Right lobe of liver (tissue), 6 donors: ENCODE measurements around the gene ARNT2. TPM values are rescaled to one million over a fixed set of nuclear protein-coding genes. Genes with fewer than 3 reads are reported as not detected.

ENCODE experiments used
- ATAC-seq, 4 donors: fragments of 200-7000 bp; cut with Tn5 transposase; one replicate each; pipeline ENCODE4 v1.9.1; 2020; ENCODE audit warnings: mild to moderate bottlenecking in 4 of 4, moderate library complexity in 4 of 4
- DNase-seq, 3 donors: peaks; one replicate each; pipeline ENCODE4 v3.0.0-alpha.2; 2020
- H3K27ac ChIP-seq, 3 donors: fragments of 200-600 bp; one replicate each; pipeline ENCODE4 v1.8.0; 2022
- H3K27me3 ChIP-seq, 2 donors: fragments of 200-600 bp; one replicate each; pipeline ENCODE4 v1.8.0; 2022
- H3K36me3 ChIP-seq, 4 donors: fragments of 200-600 bp; sonication (generic) in 1 of 4; one replicate each; pipeline versions ENCODE4 v1.5.1 to v1.8.0; 2017 to 2022; ENCODE audit warnings: control low read depth in 1 of 4
- H3K4me1 ChIP-seq, 4 donors: fragments of 200-600 bp; sonication (generic) in 1 of 4; one replicate each; pipeline versions ENCODE4 v1.5.1 to v1.8.0; 2017 to 2022; ENCODE audit warnings: control low read depth in 1 of 4
- H3K4me3 ChIP-seq, 3 donors: fragments of 200-600 bp; one replicate each; pipeline ENCODE4 v1.8.0; 2022
- H3K9me3 ChIP-seq, 4 donors: fragments of 200-600 bp; sonication (generic) in 1 of 4; one replicate each; pipeline versions ENCODE4 v1.5.1 to v1.8.0; 2017 to 2022; ENCODE audit warnings: control low read depth in 1 of 4
- POLR2A ChIP-seq: fragments of 450-650 bp; IDR thresholded peaks from one replicate; pipeline ENCODE4 v1.6.1; 2017; ENCODE audit warnings: antibody characterized with exemption, mild to moderate bottlenecking
- WGBS: methylation state at CpG from one replicate; pipeline ENCODE4 v1.1.6; 2018; ENCODE audit warnings: low coverage, low lambda C conversion rate; ENCODE audit not compliant: insufficient coverage; ENCODE audit errors: missing lambda C conversion rate; 5-methylcytosine and 5-hydroxymethylcytosine counted together
- intact Hi-C, 2 donors: fragments of 100-400 bp; cut with DNase I; formaldehyde crosslinking; loops; one replicate each; pipeline versions ENCODE4 v1.11.2 to v1.14.1; 2022
- total RNA-seq, 6 experiments: library from RNA; depleted of rRNA in 2 of 6; stranded (reverse); fragments of >200 nt in 2 of 6; fragmentation: NEBNext Ultra II Directional in 3 of 6; extraction: Animal tissue kit (Norgen Biotek cat#: 25700) in 3 of 6; gene quantifications; one replicate each; pipeline versions ENCODE4 v1.1.0 to v1.2.4, GENCODE V29; 2016 to 2023
- TF ChIP-seq, protein P1 (sequence below), 4 donors: fragments of 200-600 bp in 3 of 4; fragments of 450-650 bp in 1 of 4; IDR thresholded peaks; one replicate each; pipeline versions ENCODE4 v1.5.1 to v1.8.0; 2016 to 2022; ENCODE audit warnings: antibody characterized with exemption in 4 of 4, mild to moderate bottlenecking in 2 of 4
- donor health status: DM: no; HTN: yes; CAD: no.
- donor health status: DM: no; HTN: no; CAD: no.
- donor health status: DM: no; HTN: no; CAD: no.
- donor health status: DM: no; HTN: yes; CAD: no.
- donor health status: DM: no; HTN: yes; CAD: no.

The ARNT2 gene
- total RNA-seq, 6 experiments from 2014 or later: 0.12 to 1.3 (median 0.46) TPM

DNA sequence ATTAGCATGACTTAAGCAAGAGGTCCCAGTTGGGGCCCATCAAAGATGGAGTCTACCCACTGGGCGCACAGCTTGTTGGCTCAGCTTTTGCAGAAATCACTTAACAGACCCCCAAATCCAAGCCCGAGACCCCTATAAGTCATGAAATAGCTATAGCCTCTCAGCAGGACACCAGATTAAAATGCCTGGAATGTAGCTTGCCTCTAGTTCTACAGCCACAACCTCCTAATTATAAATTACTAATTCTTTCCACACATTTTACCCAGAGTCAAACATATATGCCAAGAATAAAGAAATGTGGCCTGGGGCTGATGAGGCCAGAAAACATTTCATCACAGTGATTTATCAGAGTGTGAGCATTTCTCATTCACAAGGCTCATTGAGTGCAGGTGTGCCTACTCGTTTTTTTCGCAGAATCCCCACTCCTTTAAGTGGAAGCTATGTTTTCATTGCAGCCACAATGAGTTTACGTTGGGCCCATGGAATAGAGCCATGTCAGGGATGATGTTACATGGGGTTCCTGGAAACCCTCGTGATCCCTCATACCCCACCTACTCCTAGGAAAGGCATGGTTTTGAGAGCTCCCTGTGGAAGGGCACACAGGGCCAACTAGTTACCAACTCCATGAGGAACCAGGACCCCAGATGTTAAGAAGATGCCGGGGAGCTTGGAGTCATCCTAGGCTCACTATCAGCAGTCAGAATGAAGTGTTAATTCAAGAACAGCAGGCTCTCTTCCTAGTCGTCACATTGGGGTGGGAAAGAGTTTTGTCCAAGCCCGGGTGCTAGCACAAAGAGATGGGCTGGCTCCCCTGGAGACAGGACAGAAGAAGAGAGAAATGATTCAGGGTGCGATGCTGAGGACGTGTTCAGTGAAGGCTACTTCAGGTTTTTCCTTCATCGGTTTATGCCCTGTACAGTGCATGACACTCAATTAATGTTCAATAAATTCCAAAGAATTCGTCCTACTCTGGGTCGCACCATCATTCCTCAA is 200.7 kb downstream of the ARNT2 start:
- WGBS: 87% methylated on average over 10 of the region's 14 CpGs
- H3K27me3 ChIP-seq: no peaks in the 10 kb centered on the region
- no peak overlapping the region for H3K4me3 ChIP-seq
- no peak for DNase-seq
- intact Hi-C loops: no loop called here
- peaks cover 0 to 22% (median 10%) of the 10 kb centered on the region in 4 donors for H3K4me1 ChIP-seq
- no peak overlapping the region for H3K27ac ChIP-seq
- no peaks in the 10 kb centered on the region for H3K36me3 ChIP-seq
- H3K9me3 ChIP-seq: no peaks in the 10 kb centered on the region
- ATAC-seq: no peak
- TF ChIP-seq, protein P1, sequence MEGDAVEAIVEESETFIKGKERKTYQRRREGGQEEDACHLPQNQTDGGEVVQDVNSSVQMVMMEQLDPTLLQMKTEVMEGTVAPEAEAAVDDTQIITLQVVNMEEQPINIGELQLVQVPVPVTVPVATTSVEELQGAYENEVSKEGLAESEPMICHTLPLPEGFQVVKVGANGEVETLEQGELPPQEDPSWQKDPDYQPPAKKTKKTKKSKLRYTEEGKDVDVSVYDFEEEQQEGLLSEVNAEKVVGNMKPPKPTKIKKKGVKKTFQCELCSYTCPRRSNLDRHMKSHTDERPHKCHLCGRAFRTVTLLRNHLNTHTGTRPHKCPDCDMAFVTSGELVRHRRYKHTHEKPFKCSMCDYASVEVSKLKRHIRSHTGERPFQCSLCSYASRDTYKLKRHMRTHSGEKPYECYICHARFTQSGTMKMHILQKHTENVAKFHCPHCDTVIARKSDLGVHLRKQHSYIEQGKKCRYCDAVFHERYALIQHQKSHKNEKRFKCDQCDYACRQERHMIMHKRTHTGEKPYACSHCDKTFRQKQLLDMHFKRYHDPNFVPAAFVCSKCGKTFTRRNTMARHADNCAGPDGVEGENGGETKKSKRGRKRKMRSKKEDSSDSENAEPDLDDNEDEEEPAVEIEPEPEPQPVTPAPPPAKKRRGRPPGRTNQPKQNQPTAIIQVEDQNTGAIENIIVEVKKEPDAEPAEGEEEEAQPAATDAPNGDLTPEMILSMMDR (IDR thresholded peaks at IDR 0.05): no peak
- TF ChIP-seq POLR2A: no peak

DNA sequence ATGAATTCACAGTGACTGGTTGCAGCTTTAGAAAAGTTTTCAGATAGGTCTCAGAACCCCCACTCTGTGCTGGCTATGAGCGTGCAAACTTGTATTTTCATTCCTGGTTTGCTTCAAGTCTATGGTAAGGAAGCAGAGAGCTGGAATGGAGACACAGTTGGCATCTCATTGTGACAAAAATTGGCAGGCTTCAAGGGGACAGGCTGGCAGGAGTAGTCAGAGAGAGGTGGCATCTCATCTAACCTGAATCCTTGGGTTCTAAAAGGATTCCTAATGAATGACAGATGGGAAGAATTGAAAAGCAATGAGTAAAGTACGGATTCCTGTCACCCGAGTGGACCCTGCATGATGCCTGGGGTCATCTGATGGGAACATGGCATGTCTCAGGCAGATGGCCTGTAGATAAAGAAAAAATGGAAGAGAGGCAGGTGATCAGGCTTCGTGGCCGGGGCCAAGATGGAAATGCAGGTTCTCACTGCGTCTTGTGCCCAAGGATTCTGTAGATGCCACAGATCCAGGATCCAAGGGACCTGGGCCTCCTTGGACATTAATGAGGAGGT is 201.5 kb downstream of the ARNT2 start:
- ATAC-seq (no peak), DNase-seq (no peak)
- Histone ChIP-seq H3K27me3 (no peaks in the 10 kb centered on the region), H3K9me3 (no peaks in the 10 kb centered on the region), H3K4me3 (no peak overlapping the region), H3K36me3 (no peaks in the 10 kb centered on the region), H3K4me1 (peaks cover 0 to 23% (median 10%) of the 10 kb centered on the region in 4 donors), H3K27ac (no peak overlapping the region)
- TF ChIP-seq, protein P1 (IDR thresholded peaks at IDR 0.05): no peak
- no peak for TF ChIP-seq POLR2A
- intact Hi-C loops: no loop called here
- WGBS: 79% methylated on average over 5 of the region's 6 CpGs

DNA sequence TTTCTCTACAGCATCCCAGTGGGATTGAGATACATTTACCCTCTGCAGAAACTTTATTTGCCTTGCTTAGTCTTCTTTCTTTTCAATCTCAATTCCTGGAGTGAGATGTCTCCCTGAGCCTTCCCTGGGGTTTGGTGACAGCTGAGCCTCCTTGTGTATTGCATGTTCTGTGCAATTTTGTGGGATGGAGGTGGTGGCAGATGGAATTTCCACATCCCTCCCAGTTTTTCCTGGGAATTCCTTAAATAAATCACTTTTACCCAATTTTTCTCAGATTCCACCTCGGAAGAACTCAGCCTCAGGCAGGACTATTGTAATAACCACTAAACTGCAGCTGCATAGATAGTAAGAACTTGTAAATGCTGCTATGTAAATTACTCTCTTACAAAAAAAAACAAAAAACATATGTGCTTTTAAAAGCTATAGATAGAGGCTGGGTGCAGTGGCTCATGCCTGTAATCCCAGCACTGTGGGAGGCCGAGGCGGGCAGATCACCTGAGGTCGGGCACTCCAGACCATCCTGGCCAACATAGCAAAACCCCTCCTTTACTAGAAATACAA is 202.4 kb downstream of the ARNT2 start:
- DNase-seq: no peak
- no peak for ATAC-seq
- intact Hi-C loops: no loop called here
- no peak for TF ChIP-seq POLR2A
- TF ChIP-seq, protein P1 (IDR thresholded peaks at IDR 0.05): no peak
- Histone ChIP-seq H3K36me3 (no peaks in the 10 kb centered on the region), H3K4me3 (no peak overlapping the region), H3K4me1 (peaks cover 0 to 23% (median 10%) of the 10 kb centered on the region in 4 donors), H3K27me3 (no peaks in the 10 kb centered on the region), H3K9me3 (no peaks in the 10 kb centered on the region), H3K27ac (no peak overlapping the region)
- WGBS: 85% methylated on average over 4 of the region's 4 CpGs

DNA sequence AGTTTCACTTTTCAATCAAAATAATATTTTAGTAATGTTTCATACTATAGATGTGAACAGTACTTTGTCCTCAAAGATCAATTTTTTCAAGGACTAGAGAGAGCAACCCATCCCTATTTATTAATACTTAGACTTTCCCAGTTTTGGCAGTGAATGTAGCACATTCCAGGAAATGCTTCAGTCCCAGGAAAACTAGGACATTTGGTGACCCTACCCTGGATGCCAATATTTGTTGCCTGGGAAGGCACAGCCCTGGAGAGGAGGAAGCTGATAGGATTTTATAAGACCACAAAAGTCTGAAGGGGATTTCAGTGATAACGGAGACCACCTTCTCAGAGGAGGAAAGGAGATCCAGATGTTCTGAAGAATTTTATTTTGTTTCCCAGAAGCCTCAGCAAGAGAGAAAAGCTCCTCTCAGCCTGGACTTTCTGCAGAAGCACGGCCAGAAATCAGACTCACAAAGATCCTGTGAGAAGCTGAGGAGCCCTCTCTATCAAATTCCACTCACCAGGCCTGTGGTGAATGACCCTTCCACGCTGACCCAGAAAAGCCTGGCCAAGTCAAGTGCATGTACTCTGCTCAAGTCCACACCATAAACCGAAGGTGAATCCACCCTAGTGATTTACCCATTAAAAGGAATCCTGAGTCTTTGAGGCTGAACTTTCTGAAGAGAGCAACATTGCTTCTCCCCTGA is 203.3 kb downstream of the ARNT2 start:
- WGBS: 31% methylated on average over 4 of the region's 4 CpGs
- Histone ChIP-seq H3K27ac (peak overlapping the region in 2 of 3 donors; percentile 45 to 51), H3K27me3 (no peaks in the 10 kb centered on the region), H3K36me3 (no peaks in the 10 kb centered on the region), H3K9me3 (no peaks in the 10 kb centered on the region), H3K4me1 (peaks cover 0 to 23% (median 10%) of the 10 kb centered on the region in 4 donors), H3K4me3 (peak overlapping the region in 1 of 3 donors; percentile 3)
- ATAC-seq: peak; percentile 87 to 96 (median 92)
- no peak for TF ChIP-seq POLR2A
- TF ChIP-seq, protein P1 (IDR thresholded peaks at IDR 0.05): no peak
- DNase-seq: no peak
- intact Hi-C loops: no loop called here
